ENCODE measurements around the gene FNBP1.
A peak's percentile ranks its signal among the peaks of the same experiment; 100 is the strongest.

FNBP1 gene

GRCh38 chr9:130045725-130046450 lies 2.9 kb upstream of the FNBP1 start:
- DNase-seq = no peak

- DNase-seq = peak; percentile 60
Measured at GRCh38 chr9:130043654-130044623, 950 bp upstream of the FNBP1 start.

- DNase-seq = no peak
Measured at GRCh38 chr9:130042406-130042884, 544 bp downstream of the FNBP1 start.

- peak; percentile 43 for DNase-seq
Measured at GRCh38 chr9:130041648-130042405, 1.2 kb downstream of the FNBP1 start.

- DNase-seq = no peak
Measured at GRCh38 chr9:130040984-130041647, 1.9 kb downstream of the FNBP1 start.

GRCh38 chr9:130039528-130040147 lies 3.4 kb downstream of the FNBP1 start:
- no peak for DNase-seq

- DNase-seq = peak; percentile 79
Measured at GRCh38 chr9:130036099-130036498, 6.9 kb downstream of the FNBP1 start.

GRCh38 chr9:130034570-130034969 lies 8.4 kb downstream of the FNBP1 start:
- peak; percentile 85 for DNase-seq

GRCh38 chr9:130030651-130031127 lies 12.3 kb downstream of the FNBP1 start:
- peak; percentile 58 for DNase-seq

GRCh38 chr9:130029223-130029973 lies 13.6 kb downstream of the FNBP1 start:
- no peak for DNase-seq

GRCh38 chr9:130028493-130029222 lies 14.3 kb downstream of the FNBP1 start:
- DNase-seq = no peak

- DNase-seq = no peak
Measured at GRCh38 chr9:130027533-130028365, 15.2 kb downstream of the FNBP1 start.

GRCh38 chr9:130026583-130027340 lies 16.2 kb downstream of the FNBP1 start:
- DNase-seq = no peak

- peak; percentile 37 for DNase-seq
Measured at GRCh38 chr9:130024597-130024994, 18.4 kb downstream of the FNBP1 start.

GRCh38 chr9:130023994-130024596 lies 18.9 kb downstream of the FNBP1 start:
- DNase-seq = no peak

- DNase-seq = no peak
Measured at GRCh38 chr9:130023144-130023787, 19.7 kb downstream of the FNBP1 start.

GRCh38 chr9:130022566-130023143 lies 20.3 kb downstream of the FNBP1 start:
- DNase-seq = no peak

Data from fibroblast of skin of back (primary cell).